CD14-positive monocyte (primary cell): ENCODE measurements around the gene NDST4. TPM values are rescaled to one million over a fixed set of nuclear protein-coding genes. Genes with fewer than 3 reads are reported as not detected.

Experiments
- DNase-seq, 3 donors: peaks; one replicate each; pipeline ENCODE4 v3.0.0-alpha.2; 2011 to 2022
- H2AFZ ChIP-seq: 2 replicates; pipeline ENCODE4 v1.6.0; 2012; ENCODE audit warnings: mild to moderate bottlenecking, low read depth, low read length, inconsistent platforms; ENCODE audit not compliant: insufficient read depth, poor library complexity, severe bottlenecking
- H3K27ac ChIP-seq, 2 donors: 1 replicate in 1 of 2; 2 replicates in 1 of 2; pipeline ENCODE4 v1.5.1; 2012 to 2013; ENCODE audit warnings: low read length in 2 of 2, control low read depth in 1 of 2, inconsistent platforms in 1 of 2, low read depth in 1 of 2, mild to moderate bottlenecking in 1 of 2
- H3K27me3 ChIP-seq, 2 donors: one replicate each; pipeline versions ENCODE4 v1.6.0 to v1.6.1; 2011 to 2013; ENCODE audit warnings: low read length in 2 of 2; ENCODE audit not compliant: control insufficient read depth in 2 of 2, insufficient read depth in 2 of 2
- H3K36me3 ChIP-seq, 2 donors: replicated peaks in 1 of 2; 1 replicate in 1 of 2; 2 replicates in 1 of 2; pipeline versions ENCODE4 v1.5.1 to v1.6.1; 2012 to 2013; ENCODE audit warnings: low read length in 2 of 2, control low read depth in 1 of 2, inconsistent platforms in 1 of 2, mild to moderate bottlenecking in 1 of 2; ENCODE audit not compliant: insufficient read depth in 2 of 2, control insufficient read depth in 1 of 2
- H3K4me1 ChIP-seq, 2 donors: 1 replicate in 1 of 2; 2 replicates in 1 of 2; pipeline versions ENCODE4 v1.5.1 to v1.6.1; 2012 to 2013; ENCODE audit warnings: low read length in 2 of 2, control low read depth in 1 of 2, inconsistent platforms in 1 of 2, mild to moderate bottlenecking in 1 of 2, moderate library complexity in 1 of 2; ENCODE audit not compliant: insufficient read depth in 2 of 2, control insufficient read depth in 1 of 2
- H3K4me2 ChIP-seq: replicated peaks from 2 replicates; pipeline ENCODE3; 2012; ENCODE audit warnings: low read length, moderate library complexity, mild to moderate bottlenecking; ENCODE audit not compliant: poor library complexity, severe bottlenecking; ENCODE audit errors: extremely low read depth
- H3K4me3 ChIP-seq, 3 experiments: fragments of 200-600 bp in 1 of 3; sonication (generic) in 1 of 3; replicated peaks in 1 of 3; 1 replicate in 2 of 3; 2 replicates in 1 of 3; pipeline ENCODE4 v1.5.1; 2011 to 2013; ENCODE audit warnings: low read length in 3 of 3, mild to moderate bottlenecking in 3 of 3, control low read depth in 2 of 3, low read depth in 2 of 3, inconsistent platforms in 1 of 3, moderate library complexity in 1 of 3
- H3K79me2 ChIP-seq: 2 replicates; pipeline ENCODE4 v1.6.0; 2012; ENCODE audit warnings: mild to moderate bottlenecking, control low read depth, inconsistent platforms, low read length, moderate library complexity; ENCODE audit not compliant: insufficient read depth
- H3K9ac ChIP-seq: 2 replicates; pipeline ENCODE4 v1.6.0; 2017; ENCODE audit warnings: low read length, mild to moderate bottlenecking; ENCODE audit not compliant: insufficient read depth, poor library complexity, severe bottlenecking
- H3K9me3 ChIP-seq, 2 donors: replicated peaks in 1 of 2; 1 replicate in 1 of 2; 2 replicates in 1 of 2; pipeline versions ENCODE4 v1.5.1 to v1.6.1; 2012 to 2013; ENCODE audit warnings: low read length in 2 of 2, control low read depth in 1 of 2; ENCODE audit not compliant: control insufficient read depth in 1 of 2, insufficient read depth in 1 of 2
- H4K20me1 ChIP-seq: 2 replicates; pipeline ENCODE4 v1.6.0; 2012; ENCODE audit warnings: mild to moderate bottlenecking, low read length, control low read depth, moderate library complexity; ENCODE audit not compliant: insufficient read depth
- H3K27ac Mint-ChIP-seq, 7 donors: one replicate each; pipeline ENCODE4 v1.8.0; 2020; ENCODE audit warnings: mild to moderate bottlenecking in 7 of 7, mixed read lengths in 7 of 7, moderate library complexity in 6 of 7, inconsistent platforms in 2 of 7
- H3K27me3 Mint-ChIP-seq, 3 donors: one replicate each; pipeline ENCODE4 v1.8.0; 2021 to 2022; ENCODE audit warnings: low read depth in 3 of 3, mild to moderate bottlenecking in 3 of 3, mixed read lengths in 3 of 3, moderate library complexity in 3 of 3, inconsistent platforms in 1 of 3
- H3K36me3 Mint-ChIP-seq, 2 donors: one replicate each; pipeline ENCODE4 v1.8.0; 2020; ENCODE audit warnings: mixed read lengths in 2 of 2, inconsistent platforms in 1 of 2, mild to moderate bottlenecking in 1 of 2
- H3K4me1 Mint-ChIP-seq: one replicate; pipeline ENCODE4 v1.8.0; 2020; ENCODE audit warnings: mild to moderate bottlenecking, mixed read lengths
- H3K4me3 Mint-ChIP-seq, 2 donors: one replicate each; pipeline ENCODE4 v1.8.0; 2020; ENCODE audit warnings: mild to moderate bottlenecking in 2 of 2, mixed read lengths in 2 of 2, moderate library complexity in 1 of 2
- H3K9me3 Mint-ChIP-seq, 7 donors: one replicate each; pipeline ENCODE4 v1.8.0; 2020 to 2022; ENCODE audit warnings: mixed read lengths in 7 of 7, mild to moderate bottlenecking in 6 of 7, moderate library complexity in 6 of 7, inconsistent platforms in 2 of 7
- WGBS: methylation state at CpG from one replicate; pipeline ENCODE4 v1.1.5; 2013; ENCODE audit warnings: missing lambda C conversion rate; ENCODE audit not compliant: insufficient coverage; 5-methylcytosine and 5-hydroxymethylcytosine counted together
- intact Hi-C, 2 donors: fragments of 100-400 bp; cut with micrococcal nuclease; formaldehyde crosslinking; loops; one replicate each; pipeline versions ENCODE4 v1.15.0 to v1.15.1; 2023
- polyA plus RNA-seq, 3 donors: library from polyadenylated mRNA; depleted of rRNA in 1 of 3; unstranded in 2 of 3; stranded (reverse) in 1 of 3; fragments of 300-500 nt in 2 of 3; fragments of >200 nt in 1 of 3; fragmentation: Illumina TruSeq in 2 of 3; gene quantifications; 1 replicate in 2 of 3; 2 replicates in 1 of 3; pipeline ENCODE4 v1.2.3, GENCODE V29; 2012 to 2021
- TF ChIP-seq, protein P1 (sequence below): fragments of 200-600 bp; IDR thresholded peaks from one replicate; pipeline ENCODE4 v1.8.0; 2022; ENCODE audit warnings: antibody characterized with exemption, mild to moderate bottlenecking

Gene NDST4
- polyA plus RNA-seq, 3 donors: not detected

DNA sequence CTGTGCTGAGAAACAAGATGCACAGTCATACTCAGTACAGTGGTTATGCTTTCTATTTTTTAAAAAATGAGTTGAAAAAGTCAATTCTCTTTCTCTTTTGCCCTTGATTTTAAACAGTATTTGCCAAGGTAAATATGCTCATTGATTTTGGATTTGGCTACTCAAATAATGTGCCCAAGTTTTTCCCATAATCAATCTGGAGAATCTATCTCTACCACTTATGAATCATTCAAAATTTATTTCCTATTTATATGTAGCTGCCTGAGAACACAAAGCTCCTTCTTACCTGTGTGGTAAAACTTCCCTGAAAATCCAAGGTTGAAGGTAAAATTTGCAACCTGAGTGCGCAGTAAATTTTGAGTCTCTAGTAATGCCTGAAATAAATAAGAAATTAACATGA, 136.5 kb downstream of the NDST4 start:
- no peaks in the 10 kb centered on the region for H3K4me1 Mint-ChIP-seq
- TF ChIP-seq, protein P1, sequence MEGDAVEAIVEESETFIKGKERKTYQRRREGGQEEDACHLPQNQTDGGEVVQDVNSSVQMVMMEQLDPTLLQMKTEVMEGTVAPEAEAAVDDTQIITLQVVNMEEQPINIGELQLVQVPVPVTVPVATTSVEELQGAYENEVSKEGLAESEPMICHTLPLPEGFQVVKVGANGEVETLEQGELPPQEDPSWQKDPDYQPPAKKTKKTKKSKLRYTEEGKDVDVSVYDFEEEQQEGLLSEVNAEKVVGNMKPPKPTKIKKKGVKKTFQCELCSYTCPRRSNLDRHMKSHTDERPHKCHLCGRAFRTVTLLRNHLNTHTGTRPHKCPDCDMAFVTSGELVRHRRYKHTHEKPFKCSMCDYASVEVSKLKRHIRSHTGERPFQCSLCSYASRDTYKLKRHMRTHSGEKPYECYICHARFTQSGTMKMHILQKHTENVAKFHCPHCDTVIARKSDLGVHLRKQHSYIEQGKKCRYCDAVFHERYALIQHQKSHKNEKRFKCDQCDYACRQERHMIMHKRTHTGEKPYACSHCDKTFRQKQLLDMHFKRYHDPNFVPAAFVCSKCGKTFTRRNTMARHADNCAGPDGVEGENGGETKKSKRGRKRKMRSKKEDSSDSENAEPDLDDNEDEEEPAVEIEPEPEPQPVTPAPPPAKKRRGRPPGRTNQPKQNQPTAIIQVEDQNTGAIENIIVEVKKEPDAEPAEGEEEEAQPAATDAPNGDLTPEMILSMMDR: no peak
- Histone ChIP-seq H3K9ac (no peak overlapping the region), H3K4me3 (no peak overlapping the region), H3K79me2 (no peaks in the 10 kb centered on the region), H2AFZ (no peak overlapping the region), H4K20me1 (no peaks in the 10 kb centered on the region), H3K4me1 (no peaks in the 10 kb centered on the region), H3K27me3 (no peaks in the 10 kb centered on the region), H3K27ac (no peak overlapping the region), H3K4me2 (no peak overlapping the region), H3K9me3 (no peaks in the 10 kb centered on the region), H3K36me3 (no peaks in the 10 kb centered on the region)
- peaks cover 0 to 1% (median 0%) of the 10 kb centered on the region in 3 donors for H3K27me3 Mint-ChIP-seq
- H3K27ac Mint-ChIP-seq: no peak overlapping the region
- no CpG with 5 or more reads among the region's 1 CpG for WGBS
- no peak for DNase-seq
- no peak overlapping the region for H3K4me3 Mint-ChIP-seq
- H3K9me3 Mint-ChIP-seq: peaks cover 0 to 5% (median 0%) of the 10 kb centered on the region in 7 donors
- intact Hi-C loops: no loop called here
- H3K36me3 Mint-ChIP-seq: no peaks in the 10 kb centered on the region

- H3K4me3 ChIP-seq: no peak overlapping the region
- no peak overlapping the region for H3K9ac ChIP-seq
- no peaks in the 10 kb centered on the region for H3K4me1 Mint-ChIP-seq
- H3K27ac ChIP-seq: no peak overlapping the region
- no peaks in the 10 kb centered on the region for H3K79me2 ChIP-seq
- H3K4me3 Mint-ChIP-seq: no peak overlapping the region
- H3K36me3 Mint-ChIP-seq: no peaks in the 10 kb centered on the region
- no peaks in the 10 kb centered on the region for H3K4me1 ChIP-seq
- H3K27ac Mint-ChIP-seq: no peak overlapping the region
- no peak for DNase-seq
- intact Hi-C loops: no loop called here
- H3K9me3 Mint-ChIP-seq: peaks cover 0 to 5% (median 0%) of the 10 kb centered on the region in 7 donors
- no peak overlapping the region for H3K4me2 ChIP-seq
- no peaks in the 10 kb centered on the region for H3K27me3 ChIP-seq
- no peak overlapping the region for H2AFZ ChIP-seq
- no peaks in the 10 kb centered on the region for H4K20me1 ChIP-seq
- H3K27me3 Mint-ChIP-seq: no peaks in the 10 kb centered on the region
- no peaks in the 10 kb centered on the region for H3K36me3 ChIP-seq
- TF ChIP-seq, protein P1: no peak
- H3K9me3 ChIP-seq: no peaks in the 10 kb centered on the region
Observed at GRCh38 chr4:114964026-114964425, 149.4 kb downstream of the NDST4 start.
